Mesenchymal stem cell (in vitro differentiated cells and primary cell): ENCODE results near the gene SLC25A30.

Source experiments
- DNase-seq: peaks from one replicate; pipeline ENCODE4 v3.0.0-alpha.2; 2013
- H2AFZ ChIP-seq: one replicate; pipeline ENCODE4 v1.6.1; 2013; ENCODE audit warnings: low read depth, mild to moderate bottlenecking, control low read depth, inconsistent platforms, low read length, moderate library complexity
- H2AK5ac ChIP-seq: 2 replicates; pipeline ENCODE4 v1.6.1; 2013; ENCODE audit warnings: low read length, moderate library complexity, mild to moderate bottlenecking, inconsistent platforms; ENCODE audit not compliant: severe bottlenecking
- H2BK120ac ChIP-seq: one replicate; pipeline ENCODE4 v1.6.1; 2013; ENCODE audit warnings: low read depth, mild to moderate bottlenecking, inconsistent platforms, low read length, moderate library complexity
- H2BK12ac ChIP-seq, 2 experiments: one replicate each; pipeline ENCODE4 v1.6.1; 2013; ENCODE audit warnings: inconsistent platforms in 2 of 2, low read length in 2 of 2, mild to moderate bottlenecking in 2 of 2, moderate library complexity in 2 of 2, control low read depth in 1 of 2
- H2BK15ac ChIP-seq: one replicate; pipeline ENCODE4 v1.6.1; 2013; ENCODE audit warnings: mild to moderate bottlenecking, low read depth, inconsistent platforms; ENCODE audit not compliant: poor library complexity, severe bottlenecking
- H2BK5ac ChIP-seq: 2 replicates; pipeline ENCODE4 v1.6.1; 2013; ENCODE audit warnings: low read depth, mild to moderate bottlenecking, low read length, control low read depth, inconsistent platforms; ENCODE audit not compliant: poor library complexity, severe bottlenecking
- H3K14ac ChIP-seq, 2 experiments: one replicate each; pipeline ENCODE4 v1.6.1; 2013; ENCODE audit warnings: inconsistent platforms in 2 of 2, low read length in 2 of 2, control low read depth in 1 of 2, mild to moderate bottlenecking in 1 of 2, moderate library complexity in 1 of 2
- H3K18ac ChIP-seq, 2 experiments: one replicate each; pipeline ENCODE4 v1.6.1; 2013; ENCODE audit warnings: inconsistent platforms in 2 of 2, low read length in 2 of 2, control low read depth in 1 of 2, low read depth in 1 of 2, mild to moderate bottlenecking in 1 of 2
- H3K23ac ChIP-seq, 2 experiments: one replicate each; pipeline ENCODE4 v1.6.1; 2013; ENCODE audit warnings: inconsistent platforms in 2 of 2, low read length in 2 of 2, mild to moderate bottlenecking in 2 of 2, moderate library complexity in 2 of 2, control low read depth in 1 of 2
- H3K27ac ChIP-seq: 2 replicates; pipeline ENCODE4 v1.5.1; 2013; ENCODE audit warnings: mild to moderate bottlenecking, moderate library complexity, low read length, control low read depth, inconsistent platforms; ENCODE audit not compliant: poor library complexity, severe bottlenecking
- H3K27me3 ChIP-seq, 2 experiments: 2 replicates each; pipeline versions ENCODE4 v1.6.1 to v1.7.0; 2013; ENCODE audit warnings: low read length in 2 of 2, mild to moderate bottlenecking in 2 of 2, moderate library complexity in 2 of 2, control low read depth in 1 of 2, inconsistent platforms in 1 of 2; ENCODE audit not compliant: control insufficient read depth in 1 of 2, insufficient read depth in 1 of 2
- H3K36me3 ChIP-seq, 2 experiments: 2 replicates each; pipeline versions ENCODE4 v1.6.1 to v1.7.0; 2013; ENCODE audit warnings: low read length in 2 of 2, control low read depth in 1 of 2, inconsistent platforms in 1 of 2, low read depth in 1 of 2, mild to moderate bottlenecking in 1 of 2; ENCODE audit not compliant: insufficient read depth in 2 of 2, control insufficient read depth in 1 of 2
- H3K4ac ChIP-seq, 2 experiments: one replicate each; pipeline ENCODE4 v1.6.1; 2013; ENCODE audit warnings: inconsistent platforms in 2 of 2, low read length in 2 of 2, mild to moderate bottlenecking in 2 of 2, moderate library complexity in 2 of 2, control low read depth in 1 of 2, low read depth in 1 of 2
- H3K4me1 ChIP-seq: 2 replicates; pipeline ENCODE4 v1.6.1; 2013; ENCODE audit warnings: low read depth, low read length, control low read depth; ENCODE audit not compliant: control insufficient read depth, insufficient read depth
- H3K4me2 ChIP-seq: 2 replicates; pipeline ENCODE4 v1.6.1; 2013; ENCODE audit warnings: low read length, mild to moderate bottlenecking, inconsistent platforms; ENCODE audit not compliant: poor library complexity, severe bottlenecking
- H3K4me3 ChIP-seq, 2 experiments: 2 replicates each; pipeline versions ENCODE4 v1.5.1 to v1.7.0; 2013; ENCODE audit warnings: low read length in 2 of 2, mild to moderate bottlenecking in 2 of 2, control low read depth in 1 of 2, low read depth in 1 of 2; ENCODE audit not compliant: insufficient read depth in 1 of 2
- H3K79me1 ChIP-seq: replicated peaks from 2 replicates; pipeline ENCODE4 v1.6.1; 2013; ENCODE audit warnings: mild to moderate bottlenecking, control low read depth, low read length, inconsistent platforms; ENCODE audit not compliant: poor library complexity, severe bottlenecking
- H3K9ac ChIP-seq: 2 replicates; pipeline ENCODE4 v1.7.0; 2013; ENCODE audit warnings: mild to moderate bottlenecking, low read length, moderate library complexity
- H3K9me3 ChIP-seq: 2 replicates; pipeline ENCODE4 v1.7.0; 2013; ENCODE audit warnings: mild to moderate bottlenecking, low read length; ENCODE audit not compliant: control insufficient read depth
- H4K8ac ChIP-seq: one replicate; pipeline ENCODE4 v1.6.1; 2013; ENCODE audit warnings: inconsistent platforms, mild to moderate bottlenecking, low read length, moderate library complexity
- H4K91ac ChIP-seq: one replicate; pipeline ENCODE4 v1.6.1; 2013; ENCODE audit warnings: mild to moderate bottlenecking, low read length, inconsistent platforms
- WGBS: methylation state at CpG from one replicate; pipeline ENCODE4 v1.1.7; 2013; ENCODE audit warnings: mixed read lengths; 5-methylcytosine and 5-hydroxymethylcytosine counted together

SLC25A30 gene

DNA sequence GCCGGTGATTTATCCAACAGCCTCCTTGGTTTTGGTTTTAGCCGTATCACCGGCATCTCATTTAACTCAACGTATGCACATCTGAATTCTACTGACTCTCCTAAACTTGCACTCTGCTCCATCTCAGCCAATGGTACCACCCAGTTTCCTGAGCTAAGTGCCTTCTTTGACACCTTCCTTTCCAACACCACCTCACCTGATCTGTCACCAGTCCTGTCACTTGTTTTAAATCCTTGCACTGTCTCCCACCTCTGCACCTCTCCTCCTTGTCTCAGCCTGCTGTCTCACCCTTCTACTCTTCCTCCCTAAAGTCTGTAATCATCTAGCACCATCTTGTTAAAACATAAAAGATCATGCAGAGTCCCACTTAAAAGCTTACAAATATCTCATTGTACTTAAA, 49.1 kb downstream of the SLC25A30 start:
- Histone ChIP-seq H3K27me3 (no peaks in the 10 kb centered on the region), H2BK5ac (no peak overlapping the region), H3K4ac (no peak overlapping the region), H3K9ac (no peak overlapping the region), H4K8ac (no peak overlapping the region), H2AK5ac (peak overlapping the region; percentile 71), H3K4me3 (no peak overlapping the region), H2BK120ac (no peak overlapping the region), H3K9me3 (no peaks in the 10 kb centered on the region), H2AFZ (no peak overlapping the region), H4K91ac (no peak overlapping the region), H3K18ac (no peak overlapping the region), H2BK12ac (no peak overlapping the region), H3K79me1 (peaks cover under 1% of the 10 kb centered on the region), H3K27ac (no peak overlapping the region), H3K36me3 (peaks cover 0 to 13% of the 10 kb centered on the region in 2 experiments), H3K4me2 (no peak overlapping the region), H2BK15ac (no peak overlapping the region), H3K14ac (no peak overlapping the region), H3K4me1 (peaks cover 10% of the 10 kb centered on the region), H3K23ac (peak overlapping the region in 1 of 2 experiments; percentile 70)
- no peak for DNase-seq
- 97% methylated on average over 4 of the region's 4 CpGs for WGBS

DNA sequence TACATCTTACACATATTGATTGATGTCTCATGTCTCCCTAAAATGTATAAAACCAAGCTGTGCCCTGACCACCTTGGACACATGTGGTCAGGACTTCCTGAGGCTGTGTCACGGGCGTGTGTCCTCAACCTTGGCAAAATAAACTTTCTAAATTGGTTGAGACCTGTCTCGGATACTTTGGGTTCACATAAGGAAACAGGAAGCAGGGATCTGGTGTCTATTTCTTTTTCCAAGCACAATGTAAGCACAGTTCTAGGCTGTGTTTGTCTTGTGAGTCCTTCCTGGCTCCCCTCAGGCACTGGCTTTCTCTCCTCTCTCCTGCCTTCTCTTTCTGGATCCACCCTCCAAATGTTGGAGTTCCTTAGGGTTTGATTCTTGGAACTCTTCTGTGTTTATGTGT, 49.6 kb downstream of the SLC25A30 start:
- Histone ChIP-seq H2BK120ac (no peak overlapping the region), H3K9me3 (no peaks in the 10 kb centered on the region), H3K27me3 (no peaks in the 10 kb centered on the region), H3K27ac (no peak overlapping the region), H4K91ac (no peak overlapping the region), H3K14ac (no peak overlapping the region), H3K4me3 (no peak overlapping the region), H4K8ac (no peak overlapping the region), H3K9ac (no peak overlapping the region), H3K18ac (no peak overlapping the region), H3K4me1 (peaks cover 10% of the 10 kb centered on the region), H2BK12ac (no peak overlapping the region), H3K4me2 (no peak overlapping the region), H3K36me3 (peaks cover 0 to 13% of the 10 kb centered on the region in 2 experiments), H2AK5ac (no peak overlapping the region), H2BK5ac (no peak overlapping the region), H3K4ac (no peak overlapping the region), H2AFZ (no peak overlapping the region), H2BK15ac (no peak overlapping the region), H3K23ac (no peak overlapping the region), H3K79me1 (no peaks in the 10 kb centered on the region)
- DNase-seq: peak; percentile 14
- 58% methylated on average over 3 of the region's 3 CpGs for WGBS

DNA sequence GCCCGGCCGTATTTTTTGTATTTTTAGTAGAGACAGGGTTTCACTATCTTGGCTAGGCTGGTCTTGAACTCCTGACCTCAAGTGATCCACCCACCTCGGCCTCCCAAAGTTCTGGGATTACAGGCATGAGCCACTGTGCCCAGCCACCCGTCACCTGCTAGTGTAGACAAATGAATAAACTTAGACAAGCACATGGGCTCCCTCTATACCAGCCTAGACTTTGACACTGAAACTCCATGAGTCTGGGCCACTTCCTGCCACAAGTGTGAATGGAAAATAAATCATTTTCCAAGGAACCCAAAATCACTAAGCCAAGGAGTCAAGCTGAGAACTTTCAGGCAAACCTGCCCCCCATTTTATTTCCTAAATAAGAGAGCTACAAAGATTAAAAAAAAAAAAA, 50.2 kb downstream of the SLC25A30 start:
- Histone ChIP-seq H2AK5ac (no peak overlapping the region), H3K79me1 (peaks cover 2% of the 10 kb centered on the region), H3K4ac (no peak overlapping the region), H2BK15ac (no peak overlapping the region), H3K9me3 (no peaks in the 10 kb centered on the region), H3K27ac (no peak overlapping the region), H3K36me3 (peaks cover 4 to 13% of the 10 kb centered on the region in 2 experiments), H2AFZ (no peak overlapping the region), H2BK120ac (no peak overlapping the region), H2BK12ac (no peak overlapping the region), H3K4me1 (peaks cover 10% of the 10 kb centered on the region), H3K4me3 (no peak overlapping the region), H4K91ac (no peak overlapping the region), H3K23ac (no peak overlapping the region), H3K4me2 (no peak overlapping the region), H4K8ac (no peak overlapping the region), H3K18ac (no peak overlapping the region), H2BK5ac (no peak overlapping the region), H3K27me3 (no peaks in the 10 kb centered on the region), H3K9ac (no peak overlapping the region), H3K14ac (no peak overlapping the region)
- WGBS: 94% methylated on average over 4 of the region's 4 CpGs
- no peak for DNase-seq

DNA sequence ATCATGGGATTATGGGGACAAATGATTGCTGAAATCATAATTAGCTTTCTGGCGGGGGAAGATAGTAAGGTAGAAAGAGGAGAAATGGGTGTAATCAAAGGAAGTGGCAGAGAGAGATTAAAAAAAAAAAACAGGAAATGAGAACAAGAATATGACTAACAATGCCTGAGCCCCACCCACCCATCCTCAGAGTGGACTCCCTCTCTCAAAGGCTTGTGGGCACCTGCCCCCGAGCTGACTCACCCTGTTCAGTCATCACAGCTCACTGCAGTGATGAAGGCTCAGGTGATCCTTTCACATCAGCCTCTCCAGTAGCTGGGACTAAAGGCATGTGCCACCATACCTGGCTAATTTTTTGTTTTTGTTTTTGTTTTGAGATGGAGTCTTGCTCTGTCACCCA, 50.8 kb downstream of the SLC25A30 start:
- Histone ChIP-seq H3K4me2 (no peak overlapping the region), H3K14ac (no peak overlapping the region), H3K4me1 (peaks cover 10% of the 10 kb centered on the region), H3K36me3 (peaks cover 10 to 18% of the 10 kb centered on the region in 2 experiments), H2BK15ac (no peak overlapping the region), H3K9me3 (no peaks in the 10 kb centered on the region), H3K4ac (no peak overlapping the region), H3K27ac (no peak overlapping the region), H2BK5ac (no peak overlapping the region), H3K79me1 (peaks cover 8% of the 10 kb centered on the region), H2BK12ac (no peak overlapping the region), H3K18ac (no peak overlapping the region), H2BK120ac (no peak overlapping the region), H3K27me3 (no peaks in the 10 kb centered on the region), H3K9ac (no peak overlapping the region), H3K23ac (no peak overlapping the region), H2AK5ac (no peak overlapping the region), H3K4me3 (no peak overlapping the region), H4K91ac (no peak overlapping the region), H2AFZ (no peak overlapping the region), H4K8ac (no peak overlapping the region)
- 49% methylated on average over 2 of the region's 2 CpGs for WGBS
- DNase-seq: peak; percentile 74
